NCI-H526 treated with DMSO at 0.1 percent for 48 hours (cell line): Measurements from ENCODE around the gene TCF3.

Experiments
- DNase-seq: peaks from one replicate; lab custom pipeline; 2025; lab: John Stamatoyannopoulos, UW

Gene TCF3

DNA sequence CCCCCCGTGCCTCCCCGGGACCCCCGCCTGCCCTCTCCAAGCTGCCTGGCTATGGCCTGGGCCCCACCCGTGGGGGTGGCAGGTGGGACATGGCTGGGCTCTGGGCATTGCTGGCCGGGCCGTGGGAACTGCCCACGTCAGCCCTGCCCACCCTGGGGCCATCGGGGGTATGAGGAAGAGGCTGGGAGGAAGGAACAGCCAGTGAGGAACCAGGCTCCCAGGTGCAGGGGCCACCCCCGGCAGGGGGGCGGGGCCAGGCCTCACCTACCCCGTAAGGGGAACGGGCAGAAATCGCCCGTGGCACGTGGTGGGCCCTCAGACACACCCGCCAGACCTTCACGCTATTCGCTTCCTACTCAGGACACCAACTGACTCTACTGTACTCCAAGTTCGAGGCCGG, 22.4 kb downstream of the TCF3 start:
- DNase-seq: no peak

DNA sequence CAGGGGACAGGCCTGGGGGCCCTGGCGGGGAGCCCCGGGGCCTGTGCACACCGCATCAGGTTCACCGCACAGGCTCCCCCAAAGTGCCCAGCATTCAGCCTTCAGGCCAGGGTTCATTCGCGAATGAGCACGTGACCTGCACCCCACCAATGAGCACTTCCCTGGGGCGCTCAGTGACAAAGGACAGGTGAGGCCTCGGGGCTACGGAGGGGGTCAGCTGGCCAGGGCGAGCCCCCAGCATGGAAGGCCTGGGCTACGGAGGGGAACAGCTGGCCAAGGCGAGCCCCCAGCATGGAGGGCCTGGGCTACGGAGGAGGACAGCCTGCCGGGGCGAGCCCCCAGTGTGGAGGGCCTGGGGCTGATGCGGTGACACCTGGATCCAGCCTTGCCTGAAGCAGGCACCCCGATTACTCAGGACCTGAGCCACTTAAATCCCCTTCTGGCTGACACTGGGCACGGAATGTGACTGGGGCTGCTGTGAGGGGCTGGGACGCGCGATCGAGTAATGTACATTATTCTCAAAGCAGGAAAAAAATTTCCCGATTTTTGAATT, 23.1 kb downstream of the TCF3 start:
- no peak for DNase-seq

- DNase-seq: no peak
Measured at GRCh38 chr19:1627194-1627593, 25.2 kb downstream of the TCF3 start.

- DNase-seq: no peak
Measured at GRCh38 chr19:1626417-1627010, 25.9 kb downstream of the TCF3 start.

- DNase-seq: no peak
Measured at GRCh38 chr19:1624458-1624857, 28.0 kb downstream of the TCF3 start.

DNA sequence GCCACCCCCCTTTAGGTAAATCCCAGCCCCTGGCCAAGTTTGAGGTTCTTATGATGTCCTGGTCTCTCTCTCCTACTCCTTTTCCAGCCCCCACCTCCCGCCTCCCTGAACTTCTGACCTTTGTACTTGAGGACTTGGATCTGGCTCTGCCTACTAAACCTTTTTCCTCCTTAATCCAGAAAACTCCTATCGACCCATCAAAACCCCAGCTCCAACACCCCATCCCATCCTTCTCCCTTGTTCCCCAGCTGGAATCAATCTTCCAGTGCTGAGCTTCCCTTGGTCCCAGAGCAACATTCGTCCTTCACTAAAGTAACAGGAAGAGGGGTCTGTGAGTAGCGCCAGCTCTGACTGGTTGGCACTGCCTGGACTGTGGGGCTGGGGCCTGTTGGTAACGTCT, 29.9 kb downstream of the TCF3 start:
- DNase-seq: no peak

DNA sequence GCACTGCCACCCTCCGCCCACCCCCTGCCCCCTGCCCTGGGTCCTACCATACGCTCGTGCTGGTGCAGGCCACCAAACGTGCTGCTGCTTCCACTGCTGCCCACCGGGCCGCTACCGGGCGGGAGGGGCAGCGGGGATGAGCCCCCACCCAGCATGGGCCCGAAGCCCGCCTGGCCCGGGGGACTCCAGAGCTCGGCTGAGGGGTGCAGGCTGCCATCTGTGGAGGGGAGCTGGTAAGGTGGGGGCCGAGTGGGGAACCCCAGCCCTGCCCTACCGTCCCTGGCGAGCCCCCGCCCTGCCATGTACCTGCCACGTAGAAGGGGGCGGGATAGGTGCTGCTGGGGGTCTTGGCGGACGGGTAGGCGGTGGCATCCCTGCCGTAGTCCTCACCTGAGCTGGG, 30.4 kb downstream of the TCF3 start:
- DNase-seq: no peak

DNA sequence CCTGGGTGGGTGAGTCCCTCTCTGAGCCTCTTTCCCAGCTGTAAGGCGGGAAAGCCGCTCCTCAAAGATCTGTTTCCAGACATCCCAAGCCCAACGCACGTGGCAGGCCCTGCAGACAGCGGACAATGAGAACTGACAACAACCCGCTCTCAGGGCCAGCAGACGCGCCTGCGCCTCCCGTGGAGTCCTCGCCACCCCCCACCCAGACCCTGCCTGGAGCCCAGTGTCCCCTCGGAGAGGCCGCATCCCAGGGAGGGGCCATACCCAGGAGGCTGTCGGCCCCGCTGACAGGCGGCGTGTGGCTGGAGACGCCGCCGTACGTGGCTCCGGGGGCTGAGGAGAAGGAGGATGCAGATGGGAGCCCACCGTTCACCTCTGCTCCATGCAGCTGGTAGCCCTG, 30.8 kb downstream of the TCF3 start:
- no peak for DNase-seq

GRCh38 chr19:1621021-1621420, 31.4 kb downstream of the TCF3 start:
- no peak for DNase-seq

- DNase-seq: no peak
Measured at GRCh38 chr19:1620502-1620901, 31.9 kb downstream of the TCF3 start.

- DNase-seq: no peak
Measured at GRCh38 chr19:1619703-1620102, 32.7 kb downstream of the TCF3 start.

DNA sequence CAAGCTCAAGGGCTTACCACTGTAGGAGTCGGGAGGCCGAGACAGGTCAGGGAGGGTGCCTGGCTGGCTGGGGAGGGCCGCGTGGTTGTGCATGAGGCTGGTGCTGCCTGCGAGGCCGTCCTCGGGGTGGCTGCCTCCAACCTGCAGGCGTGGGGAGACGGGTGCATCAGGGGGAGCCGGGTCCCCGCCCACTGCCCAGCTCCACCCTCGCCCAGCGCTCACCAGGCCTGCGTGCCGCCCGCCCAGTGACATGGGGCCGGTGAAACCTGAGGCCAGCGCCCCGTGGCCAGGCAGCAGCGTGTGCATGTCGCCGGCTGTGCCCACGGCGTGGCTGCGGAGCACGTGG, 33.3 kb downstream of the TCF3 start:
- no peak for DNase-seq

- DNase-seq: no peak
Measured at GRCh38 chr19:1618157-1619093, 34.0 kb downstream of the TCF3 start.

- DNase-seq: no peak
Measured at GRCh38 chr19:1616875-1617274, 35.5 kb downstream of the TCF3 start.

- no peak for DNase-seq
Measured at GRCh38 chr19:1616396-1616795, 36.0 kb downstream of the TCF3 start.

DNA sequence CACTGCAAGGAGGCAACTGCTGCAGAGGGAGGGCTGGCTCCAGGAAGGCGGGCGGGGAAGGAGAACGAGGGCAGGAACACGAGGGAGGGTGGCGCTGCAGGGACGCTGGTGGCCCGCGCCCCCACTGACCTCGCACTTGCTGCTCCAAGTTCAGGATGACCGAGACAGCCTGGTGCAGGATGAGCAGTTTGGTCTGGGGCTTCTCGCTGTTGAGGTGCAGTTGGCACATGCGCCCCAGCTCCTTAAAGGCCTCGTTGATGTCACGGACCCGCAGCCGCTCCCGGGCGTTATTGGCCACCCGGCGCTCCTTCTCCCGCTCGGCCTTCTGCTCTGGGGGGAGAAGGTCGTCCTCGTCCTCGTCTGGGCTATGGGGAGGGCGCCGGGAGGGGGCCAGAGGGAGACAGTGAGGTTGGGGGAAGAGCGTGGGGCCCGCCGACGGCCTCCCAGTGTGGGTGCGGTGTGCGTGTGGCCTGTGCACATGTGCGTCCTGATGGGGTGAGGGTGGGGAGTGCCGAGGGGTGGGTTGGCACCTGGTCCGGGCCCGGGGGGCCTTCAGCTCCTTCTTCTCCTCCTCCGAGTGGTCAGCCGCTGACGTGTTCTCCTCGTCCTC, 37.2 kb downstream of the TCF3 start:
- DNase-seq: no peak

GRCh38 chr19:1613808-1614570, 38.4 kb downstream of the TCF3 start:
- no peak for DNase-seq

- no peak for DNase-seq
Measured at GRCh38 chr19:1613146-1613545, 39.3 kb downstream of the TCF3 start.

GRCh38 chr19:1612114-1613086, 40.0 kb downstream of the TCF3 start:
- DNase-seq: no peak

DNA sequence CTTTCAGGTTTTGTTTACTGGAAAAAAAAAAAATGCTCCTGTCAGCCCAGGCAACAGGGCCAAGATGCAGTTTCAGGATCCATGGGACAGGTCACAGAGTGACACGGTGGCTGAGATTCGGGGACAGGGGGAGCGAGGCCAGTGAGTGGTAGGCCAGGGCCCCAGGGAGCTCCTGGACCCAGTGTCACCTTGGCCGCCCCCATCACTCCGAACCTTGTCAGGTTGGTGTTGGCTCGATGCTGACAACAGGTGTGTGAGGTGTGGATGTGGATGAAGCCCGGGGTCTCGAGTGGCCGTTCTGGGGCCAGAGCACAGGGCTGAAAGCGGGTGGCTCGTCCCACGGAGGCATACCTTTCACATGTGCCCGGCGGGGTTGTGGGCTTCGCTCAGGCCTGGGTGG, 41.1 kb downstream of the TCF3 start:
- no peak for DNase-seq

DNA sequence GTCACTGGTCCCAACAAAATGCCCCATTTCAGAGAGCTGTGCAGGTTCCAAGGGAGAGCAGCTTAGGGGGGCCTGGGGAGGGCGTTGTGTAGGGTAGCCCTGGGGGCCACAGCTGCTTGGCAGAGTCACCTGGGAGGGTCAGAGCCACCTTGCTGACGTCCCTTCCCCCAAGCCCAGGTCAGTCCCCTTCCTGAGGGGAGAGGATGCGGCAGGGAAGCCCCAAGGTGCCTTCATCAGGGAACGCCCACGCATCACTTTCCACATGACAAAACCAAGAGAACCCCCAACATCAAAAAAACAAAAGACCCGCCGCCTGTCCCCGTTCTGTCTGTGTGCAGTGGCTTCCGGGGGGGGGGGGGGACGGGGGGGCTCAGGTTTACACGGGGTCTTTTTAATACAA, 41.8 kb downstream of the TCF3 start:
- no peak for DNase-seq
